Hindlimb muscle (tissue), 1 donor: ENCODE measurements around the gene EXOC1. TPM values are rescaled to one million over a fixed set of nuclear protein-coding genes. Genes with fewer than 3 reads are reported as not detected.

ENCODE experiments used
- polyA plus RNA-seq: library from polyadenylated mRNA; unstranded; fragments of 120-200 nt; gene quantifications from one replicate; pipeline ENCODE4 v1.2.1, GENCODE V29; 2013; ENCODE audit not compliant: insufficient read length

The EXOC1 gene
- polyA plus RNA-seq, 1 donor: 25.1 TPM

Other genes with a start within 250 kb of the EXOC1 start
- gene NMU, start 217.3 kb upstream of the EXOC1 start, polyA plus RNA-seq: 1.2 TPM
- not detected for gene EXOC1L, start 33.9 kb upstream of the EXOC1 start, polyA plus RNA-seq
- gene CEP135, start 95.3 kb downstream of the EXOC1 start, polyA plus RNA-seq: 5.5 TPM